Measurements from ENCODE around the gene SPCS1.
"Not testable (repeated sequence)": the region's sequence is repeated elsewhere in the genome, so short reads cannot be mapped to it uniquely, and the experiment has no call there.

The SPCS1 gene

GRCh38 chr3:52695798-52696671 lies 9.9 kb upstream of the SPCS1 start:
- DNase-seq = no peak

GRCh38 chr3:52696830-52697631 lies 8.9 kb upstream of the SPCS1 start:
- no peak for DNase-seq

- no peak for DNase-seq
Observed at GRCh38 chr3:52697632-52697965, 8.3 kb upstream of the SPCS1 start.

- no peak for DNase-seq
Observed at GRCh38 chr3:52703341-52703740, 2.6 kb upstream of the SPCS1 start.

- no peak for DNase-seq
Observed at GRCh38 chr3:52704611-52705437, 1.1 kb upstream of the SPCS1 start.

GRCh38 chr3:52705438-52705687 lies 543 bp upstream of the SPCS1 start:
- no peak for DNase-seq

GRCh38 chr3:52707585-52707984 lies 1.7 kb downstream of the SPCS1 start:
- DNase-seq = no peak

- no peak for DNase-seq
Observed at GRCh38 chr3:52710512-52710911, 4.6 kb downstream of the SPCS1 start.

GRCh38 chr3:52712291-52713212 lies 6.6 kb downstream of the SPCS1 start:
- no peak for DNase-seq

- DNase-seq = no peak
Observed at GRCh38 chr3:52714335-52715302, 8.7 kb downstream of the SPCS1 start.

- DNase-seq = no peak
Observed at GRCh38 chr3:52715714-52716305, 9.9 kb downstream of the SPCS1 start.

GRCh38 chr3:52719618-52720017 lies 13.7 kb downstream of the SPCS1 start:
- DNase-seq = no peak

GRCh38 chr3:52721002-52721729 lies 15.3 kb downstream of the SPCS1 start:
- DNase-seq = no peak

- no peak for DNase-seq
Observed at GRCh38 chr3:52721730-52722008, 15.8 kb downstream of the SPCS1 start.

GRCh38 chr3:52722491-52722890 lies 16.6 kb downstream of the SPCS1 start:
- DNase-seq = no peak

GRCh38 chr3:52723935-52724334 lies 18.0 kb downstream of the SPCS1 start:
- DNase-seq = no peak

GRCh38 chr3:52724511-52724910 lies 18.6 kb downstream of the SPCS1 start:
- DNase-seq = no peak

GRCh38 chr3:52728753-52729152 lies 22.8 kb downstream of the SPCS1 start:
- DNase-seq = not testable (repeated sequence)

- no peak for DNase-seq
Observed at GRCh38 chr3:52730681-52731080, 24.8 kb downstream of the SPCS1 start.

- DNase-seq = no peak
Observed at GRCh38 chr3:52731590-52731989, 25.7 kb downstream of the SPCS1 start.

Data from NCI-H1930 (cell line).